ENCODE data around the gene ALG3.

The ALG3 gene

DNA sequence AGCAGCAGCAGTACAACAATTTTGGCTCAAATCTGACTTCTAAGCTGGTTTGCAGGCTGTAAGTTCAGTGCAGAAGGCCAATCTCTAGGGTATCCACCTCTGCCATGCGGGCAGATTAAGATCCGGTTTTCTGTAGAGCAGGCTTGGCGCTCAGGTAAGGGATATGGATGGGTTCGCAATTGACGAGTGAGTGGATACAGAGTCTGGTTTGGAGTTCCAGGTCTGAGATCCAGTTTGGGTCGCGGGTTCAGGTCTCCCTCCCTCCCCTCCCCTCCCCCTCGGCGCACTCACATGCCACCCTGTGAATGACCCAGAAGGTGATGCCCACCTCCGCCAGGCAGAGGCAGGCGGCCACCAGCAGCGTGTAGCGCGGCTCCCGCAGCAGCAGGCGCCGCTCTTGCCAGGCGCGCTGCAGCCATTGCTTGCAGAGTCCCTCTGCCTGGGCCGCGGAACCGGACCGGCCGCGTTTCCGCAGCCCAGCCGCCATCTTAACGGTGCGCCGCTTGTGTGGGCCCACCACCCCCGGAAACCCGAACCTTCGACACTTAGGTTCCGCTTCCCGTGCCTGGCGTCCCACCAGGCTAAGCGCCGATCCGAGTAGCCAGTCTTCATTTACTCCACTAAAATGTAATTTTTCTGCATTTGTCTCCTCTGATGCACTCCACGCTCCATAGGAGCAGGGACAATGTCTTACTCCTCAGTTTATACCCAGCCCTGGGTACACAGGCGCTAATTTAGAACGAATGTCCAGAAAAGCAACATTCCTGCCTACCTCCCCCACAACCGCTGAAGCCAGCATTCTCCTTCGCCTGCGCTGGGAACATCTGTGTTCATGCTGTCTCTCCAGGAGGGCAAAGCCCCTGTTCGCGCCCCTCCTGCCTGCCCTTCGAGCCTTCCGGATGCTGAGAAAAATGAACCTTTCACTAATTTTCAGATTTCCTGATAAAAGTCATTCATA, at the start of gene ALG3:
Gene ALG3 (minus strand): TSS at position 509 of the 958 bp plus-strand sequence. CDS start 22 bp downstream, at position 487.
- DNase-seq (ENCODE audit: low spot score in 2 of 2) = peak; percentile 79 to 82
- Mint-ChIP-seq H3K36me3 (ENCODE audit: insufficient read depth) (peaks cover 22% of the 10 kb centered on the region), H3K27ac (ENCODE audit: low read depth) (peak within 1 kb of the TSS; percentile 96), H3K4me1 (peaks cover 22% of the 10 kb centered on the region), H3K4me3 (peak within 1 kb of the TSS; percentile 96), H3K9me3 (no peaks in the 10 kb centered on the region), H3K27me3 (no peaks in the 10 kb centered on the region)
- peak; percentile 54 for ATAC-seq (replicated peaks; ENCODE audit: extremely low read depth, poor library complexity, severe bottlenecking)

DNA sequence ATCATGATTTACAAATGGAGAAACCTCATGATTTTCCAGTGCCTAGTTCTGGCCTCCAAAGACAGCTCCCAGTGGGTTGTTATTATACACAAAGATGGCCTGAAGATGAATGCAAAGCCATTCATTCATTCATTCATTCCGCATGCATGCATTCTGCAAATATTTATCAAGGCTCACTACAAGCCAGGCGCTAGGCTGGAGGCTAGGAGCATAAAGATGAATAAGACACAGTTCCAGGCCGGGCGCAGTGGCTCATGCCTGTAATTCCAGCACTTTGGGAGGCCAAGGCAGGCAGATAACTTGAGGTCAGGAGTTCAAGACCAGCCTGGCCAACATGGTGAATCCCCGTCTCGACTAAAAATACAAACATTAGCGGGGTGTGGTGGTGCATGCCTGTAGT, 47.9 kb upstream of the ALG3 start:
- H3K27me3 Mint-ChIP-seq = no peaks in the 10 kb centered on the region
- ATAC-seq (replicated peaks; ENCODE audit: extremely low read depth, poor library complexity, severe bottlenecking) = no peak
- H3K4me1 Mint-ChIP-seq = peaks cover 20% of the 10 kb centered on the region
- no peak for DNase-seq (ENCODE audit: low spot score in 2 of 2)
- no peaks in the 10 kb centered on the region for H3K9me3 Mint-ChIP-seq
- H3K4me3 Mint-ChIP-seq = no peak overlapping the region
- no peak overlapping the region for H3K27ac Mint-ChIP-seq (ENCODE audit: low read depth)
- H3K36me3 Mint-ChIP-seq (ENCODE audit: insufficient read depth) = peaks cover 27% of the 10 kb centered on the region

DNA sequence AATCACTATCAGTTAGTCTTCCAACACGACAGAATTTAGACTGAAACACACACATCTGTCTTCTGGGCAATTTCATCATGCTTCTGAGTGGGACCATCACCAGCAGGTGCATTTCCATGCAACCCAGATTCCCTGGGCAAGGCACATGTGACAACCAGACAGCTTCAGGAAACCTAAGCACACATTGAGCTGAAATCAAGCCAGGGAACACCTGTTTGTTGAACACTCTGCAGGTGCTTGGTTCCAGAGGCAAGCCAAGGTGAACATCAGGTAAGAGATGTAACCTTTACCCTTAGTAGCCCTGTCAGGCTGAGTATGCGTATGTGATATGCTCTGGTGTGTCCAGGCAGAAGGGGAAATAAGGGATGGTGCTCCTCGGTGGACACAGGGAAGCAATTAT, 47.0 kb upstream of the ALG3 start:
- H3K27ac Mint-ChIP-seq (ENCODE audit: low read depth) = no peak overlapping the region
- no peak for ATAC-seq (replicated peaks; ENCODE audit: extremely low read depth, poor library complexity, severe bottlenecking)
- peaks cover 20% of the 10 kb centered on the region for H3K36me3 Mint-ChIP-seq (ENCODE audit: insufficient read depth)
- no peaks in the 10 kb centered on the region for H3K9me3 Mint-ChIP-seq
- H3K4me3 Mint-ChIP-seq = no peak overlapping the region
- DNase-seq (ENCODE audit: low spot score in 2 of 2) = no peak
- peaks cover 19% of the 10 kb centered on the region for H3K4me1 Mint-ChIP-seq
- H3K27me3 Mint-ChIP-seq = no peaks in the 10 kb centered on the region

DNA sequence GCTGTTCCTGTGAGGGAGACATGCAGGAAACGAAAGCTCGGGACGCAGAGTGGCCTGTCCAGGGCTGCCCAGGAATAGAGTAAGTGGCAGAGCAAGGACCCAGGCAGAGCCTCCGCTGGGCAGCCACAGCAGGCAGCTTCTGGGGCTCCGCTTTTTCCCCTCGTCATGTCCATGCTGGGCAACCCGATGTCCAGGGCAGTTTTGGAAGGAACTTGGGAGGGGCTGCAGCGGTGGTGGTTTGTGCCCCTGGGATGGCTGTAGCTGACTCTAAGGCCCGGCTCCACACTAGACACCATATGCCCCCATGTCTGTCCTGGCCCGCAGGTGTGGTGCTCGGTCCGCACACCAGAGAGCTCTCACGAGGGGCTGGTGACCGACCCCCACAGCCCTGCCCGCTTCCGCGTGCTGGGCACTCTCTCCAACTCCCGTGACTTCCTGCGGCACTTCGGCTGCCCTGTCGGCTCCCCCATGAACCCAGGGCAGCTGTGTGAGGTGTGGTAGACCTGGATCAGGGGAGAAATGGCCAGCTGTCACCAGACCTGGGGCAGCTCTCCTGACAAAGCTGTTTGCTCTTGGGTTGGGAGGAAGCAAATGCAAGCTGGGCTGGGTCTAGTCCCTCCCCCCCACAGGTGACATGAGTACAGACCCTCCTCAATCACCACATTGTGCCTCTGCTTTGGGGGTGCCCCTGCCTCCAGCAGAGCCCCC, 43.1 kb upstream of the ALG3 start:
- Mint-ChIP-seq H3K27me3 (peaks cover 11% of the 10 kb centered on the region), H3K4me3 (no peak overlapping the region), H3K9me3 (no peaks in the 10 kb centered on the region), H3K27ac (ENCODE audit: low read depth) (peak overlapping the region; percentile 46), H3K4me1 (no peaks in the 10 kb centered on the region), H3K36me3 (ENCODE audit: insufficient read depth) (no peaks in the 10 kb centered on the region)
- ATAC-seq (replicated peaks; ENCODE audit: extremely low read depth, poor library complexity, severe bottlenecking) (no peak), DNase-seq (ENCODE audit: low spot score in 2 of 2) (no peak)

DNA sequence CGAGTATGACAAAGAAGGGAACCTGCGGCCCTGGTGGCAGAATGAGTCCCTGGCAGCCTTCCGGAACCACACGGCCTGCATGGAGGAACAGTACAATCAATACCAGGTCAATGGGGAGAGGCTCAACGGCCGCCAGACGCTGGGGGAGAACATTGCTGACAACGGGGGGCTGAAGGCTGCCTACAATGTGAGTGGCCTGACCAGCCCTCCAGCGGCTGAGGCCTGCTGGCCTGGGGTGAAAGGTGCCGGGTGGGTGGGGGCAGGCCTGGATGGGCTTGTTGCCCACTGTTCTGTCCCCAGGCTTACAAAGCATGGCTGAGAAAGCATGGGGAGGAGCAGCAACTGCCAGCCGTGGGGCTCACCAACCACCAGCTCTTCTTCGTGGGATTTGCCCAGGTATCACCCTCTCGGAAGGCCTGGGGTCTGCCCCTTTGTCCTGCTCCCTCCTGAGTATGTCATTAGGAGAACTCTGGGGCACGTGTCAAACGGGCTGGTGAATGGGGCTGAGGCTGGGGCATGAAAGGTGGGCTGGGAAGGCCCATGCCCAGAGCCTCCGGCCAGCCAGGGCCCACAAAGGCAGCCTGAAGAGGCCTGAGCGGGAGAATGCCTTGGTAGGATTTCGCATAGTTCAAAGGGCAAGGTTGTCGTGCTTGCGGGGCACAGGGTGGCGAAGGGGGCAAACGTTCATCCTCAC, 42.4 kb upstream of the ALG3 start:
- ATAC-seq (replicated peaks; ENCODE audit: extremely low read depth, poor library complexity, severe bottlenecking) = no peak
- DNase-seq (ENCODE audit: low spot score in 2 of 2) = no peak
- Mint-ChIP-seq H3K27ac (ENCODE audit: low read depth) (peak overlapping the region; percentile 46), H3K4me1 (no peaks in the 10 kb centered on the region), H3K36me3 (ENCODE audit: insufficient read depth) (no peaks in the 10 kb centered on the region), H3K4me3 (no peak overlapping the region), H3K9me3 (no peaks in the 10 kb centered on the region), H3K27me3 (peaks cover 18% of the 10 kb centered on the region)

DNA sequence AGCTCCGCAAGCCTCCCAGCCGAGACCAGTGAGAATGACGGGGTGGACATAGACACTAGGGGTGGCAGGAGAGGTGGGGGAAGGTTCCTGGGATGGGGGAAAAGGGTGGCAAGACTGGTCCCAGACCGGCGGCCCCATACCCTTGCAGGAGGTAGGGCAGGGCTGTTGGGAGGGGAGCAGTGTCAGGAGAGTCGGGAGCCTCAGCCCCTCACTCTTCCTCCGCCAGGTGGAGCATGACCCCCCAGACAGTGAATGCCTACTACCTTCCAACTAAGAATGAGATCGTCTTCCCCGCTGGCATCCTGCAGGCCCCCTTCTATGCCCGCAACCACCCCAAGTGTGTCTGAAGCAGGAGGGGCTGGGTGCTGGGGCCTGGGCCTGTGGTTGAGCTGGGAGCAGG, 41.6 kb upstream of the ALG3 start:
- no peaks in the 10 kb centered on the region for H3K9me3 Mint-ChIP-seq
- H3K27ac Mint-ChIP-seq (ENCODE audit: low read depth) = no peak overlapping the region
- no peak for DNase-seq (ENCODE audit: low spot score in 2 of 2)
- H3K36me3 Mint-ChIP-seq (ENCODE audit: insufficient read depth) = no peaks in the 10 kb centered on the region
- no peak overlapping the region for H3K4me3 Mint-ChIP-seq
- no peak for ATAC-seq (replicated peaks; ENCODE audit: extremely low read depth, poor library complexity, severe bottlenecking)
- H3K4me1 Mint-ChIP-seq = no peaks in the 10 kb centered on the region
- peaks cover 26% of the 10 kb centered on the region for H3K27me3 Mint-ChIP-seq

DNA sequence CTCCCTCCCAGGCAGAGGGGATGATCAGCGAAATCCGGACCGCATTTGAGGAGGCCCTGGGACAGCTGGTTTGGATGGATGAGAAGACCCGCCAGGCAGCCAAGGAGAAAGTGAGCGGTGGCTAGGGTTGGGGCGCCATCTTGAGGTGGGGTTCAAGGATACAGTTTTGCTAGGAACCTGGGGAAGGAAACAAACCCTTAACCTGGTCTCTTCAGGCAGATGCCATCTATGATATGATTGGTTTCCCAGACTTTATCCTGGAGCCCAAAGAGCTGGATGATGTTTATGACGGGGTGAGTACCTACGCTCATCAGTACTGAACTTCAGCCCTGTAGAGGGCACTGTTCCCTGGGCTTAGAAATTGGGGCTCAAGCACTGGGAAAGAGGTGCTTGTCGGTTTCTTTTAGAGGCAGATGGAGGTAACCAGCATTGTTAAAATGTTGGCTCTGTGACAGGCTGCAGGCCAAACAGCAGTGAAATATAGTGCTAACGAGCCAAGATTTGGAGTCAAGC, 40.7 kb upstream of the ALG3 start:
- no peaks in the 10 kb centered on the region for H3K4me1 Mint-ChIP-seq
- H3K9me3 Mint-ChIP-seq = no peaks in the 10 kb centered on the region
- H3K27me3 Mint-ChIP-seq = peaks cover 28% of the 10 kb centered on the region
- H3K36me3 Mint-ChIP-seq (ENCODE audit: insufficient read depth) = no peaks in the 10 kb centered on the region
- no peak overlapping the region for H3K27ac Mint-ChIP-seq (ENCODE audit: low read depth)
- peak; percentile 27 to 39 for DNase-seq (ENCODE audit: low spot score in 2 of 2)
- no peak overlapping the region for H3K4me3 Mint-ChIP-seq
- peak; percentile 64 for ATAC-seq (replicated peaks; ENCODE audit: extremely low read depth, poor library complexity, severe bottlenecking)

DNA sequence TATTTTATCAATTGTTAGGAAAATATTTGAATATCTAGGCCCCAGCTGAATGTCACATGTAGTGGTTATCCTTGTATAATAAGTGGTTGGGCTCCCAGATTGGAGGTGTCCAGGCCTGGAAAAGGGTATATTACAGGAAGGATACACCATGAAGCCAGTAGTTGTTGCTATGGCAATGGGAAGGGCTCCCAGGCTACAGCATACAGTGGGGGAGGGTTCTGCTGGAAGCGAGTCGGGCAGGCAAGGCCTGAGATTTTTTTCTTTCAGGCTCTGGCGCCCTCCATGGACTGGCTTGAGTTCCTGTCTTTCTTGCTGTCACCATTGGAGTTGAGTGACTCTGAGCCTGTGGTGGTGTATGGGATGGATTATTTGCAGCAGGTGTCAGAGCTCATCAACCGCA, 35.9 kb upstream of the ALG3 start:
- ATAC-seq (replicated peaks; ENCODE audit: extremely low read depth, poor library complexity, severe bottlenecking) (no peak), DNase-seq (ENCODE audit: low spot score in 2 of 2) (no peak)
- H3K27ac Mint-ChIP-seq (ENCODE audit: low read depth) = no peak overlapping the region
- H3K36me3 Mint-ChIP-seq (ENCODE audit: insufficient read depth) = no peaks in the 10 kb centered on the region
- H3K4me1 Mint-ChIP-seq = no peaks in the 10 kb centered on the region
- H3K9me3 Mint-ChIP-seq = no peaks in the 10 kb centered on the region
- peaks cover 34% of the 10 kb centered on the region for H3K27me3 Mint-ChIP-seq
- H3K4me3 Mint-ChIP-seq = no peak overlapping the region

DNA sequence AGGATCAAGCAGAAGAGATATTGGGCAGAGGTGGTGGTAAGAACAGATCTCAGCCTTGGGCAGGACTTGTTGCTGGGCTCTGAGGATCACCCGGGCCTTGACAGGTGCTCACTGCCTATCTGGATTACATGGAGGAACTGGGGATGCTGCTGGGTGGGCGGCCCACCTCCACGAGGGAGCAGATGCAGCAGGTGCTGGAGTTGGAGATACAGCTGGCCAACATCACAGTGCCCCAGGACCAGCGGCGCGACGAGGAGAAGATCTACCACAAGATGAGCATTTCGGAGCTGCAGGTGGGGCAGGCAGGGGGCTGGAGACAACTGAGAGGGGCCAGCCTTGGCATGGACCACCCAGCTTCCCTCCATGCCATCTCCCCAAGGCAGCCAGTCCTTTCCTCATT, 34.9 kb upstream of the ALG3 start:
- Mint-ChIP-seq H3K4me1 (no peaks in the 10 kb centered on the region), H3K9me3 (no peaks in the 10 kb centered on the region), H3K27me3 (peaks cover 43% of the 10 kb centered on the region), H3K36me3 (ENCODE audit: insufficient read depth) (no peaks in the 10 kb centered on the region), H3K27ac (ENCODE audit: low read depth) (no peak overlapping the region), H3K4me3 (no peak overlapping the region)
- ATAC-seq (replicated peaks; ENCODE audit: extremely low read depth, poor library complexity, severe bottlenecking) (no peak), DNase-seq (ENCODE audit: low spot score in 2 of 2) (no peak)

DNA sequence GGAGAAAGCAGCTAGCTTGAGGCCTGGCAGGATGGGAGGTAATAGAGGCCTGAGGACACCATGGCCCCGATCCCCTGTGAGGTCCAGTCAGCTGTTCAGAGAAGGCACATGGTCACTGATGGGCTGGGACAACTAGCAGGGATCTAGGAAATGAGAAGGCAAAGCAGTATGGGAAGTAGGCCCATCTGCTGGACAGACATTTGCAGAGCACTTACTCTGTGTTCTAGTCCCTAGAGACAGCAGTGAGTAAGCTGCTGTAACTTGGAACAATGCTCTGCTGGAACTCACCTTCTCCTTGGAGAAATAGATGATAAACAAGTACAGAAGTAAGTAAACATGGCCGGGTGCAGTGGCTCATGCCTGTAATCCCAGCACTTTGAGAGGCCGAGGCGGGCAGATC, 34.2 kb upstream of the ALG3 start:
- peaks cover 50% of the 10 kb centered on the region for H3K27me3 Mint-ChIP-seq
- H3K36me3 Mint-ChIP-seq (ENCODE audit: insufficient read depth) = no peaks in the 10 kb centered on the region
- no peaks in the 10 kb centered on the region for H3K4me1 Mint-ChIP-seq
- DNase-seq (ENCODE audit: low spot score in 2 of 2) = no peak
- H3K4me3 Mint-ChIP-seq = no peak overlapping the region
- H3K9me3 Mint-ChIP-seq = no peaks in the 10 kb centered on the region
- no peak overlapping the region for H3K27ac Mint-ChIP-seq (ENCODE audit: low read depth)
- no peak for ATAC-seq (replicated peaks; ENCODE audit: extremely low read depth, poor library complexity, severe bottlenecking)

DNA sequence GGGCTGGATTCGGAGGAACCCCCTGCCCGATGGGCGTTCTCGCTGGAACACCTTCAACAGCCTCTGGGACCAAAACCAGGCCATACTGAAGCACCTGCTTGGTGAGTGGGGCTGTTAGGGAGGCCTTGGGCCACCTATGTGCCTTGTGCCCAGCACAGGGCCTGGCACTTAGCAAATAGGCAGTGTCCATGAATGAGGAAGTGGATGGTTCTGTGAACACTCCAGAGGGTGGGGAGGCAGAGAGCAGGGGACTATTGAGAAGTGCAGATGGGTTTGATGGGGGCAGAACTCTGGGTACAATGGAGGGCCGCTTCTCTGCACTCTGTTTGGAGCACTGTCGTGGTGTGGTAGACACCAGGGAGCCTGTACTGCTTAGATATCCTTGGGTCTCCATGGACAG, 28.6 kb upstream of the ALG3 start:
- peaks cover 7% of the 10 kb centered on the region for H3K4me1 Mint-ChIP-seq
- no peaks in the 10 kb centered on the region for H3K36me3 Mint-ChIP-seq (ENCODE audit: insufficient read depth)
- H3K4me3 Mint-ChIP-seq = no peak overlapping the region
- DNase-seq (ENCODE audit: low spot score in 2 of 2) (no peak), ATAC-seq (replicated peaks; ENCODE audit: extremely low read depth, poor library complexity, severe bottlenecking) (no peak)
- no peaks in the 10 kb centered on the region for H3K9me3 Mint-ChIP-seq
- no peak overlapping the region for H3K27ac Mint-ChIP-seq (ENCODE audit: low read depth)
- peaks cover 63% of the 10 kb centered on the region for H3K27me3 Mint-ChIP-seq
